Measurements from ENCODE around the gene ZBTB16. TPM values are rescaled to one million over a fixed set of nuclear protein-coding genes. Genes with fewer than 3 reads are reported as not detected.

Gene ZBTB16
- total and polyA plus RNA-seq, 2 of the 13 experiments (the other 11 are each of a cell fraction or from before 2014, with no cell fraction given) = not detected

DNA sequence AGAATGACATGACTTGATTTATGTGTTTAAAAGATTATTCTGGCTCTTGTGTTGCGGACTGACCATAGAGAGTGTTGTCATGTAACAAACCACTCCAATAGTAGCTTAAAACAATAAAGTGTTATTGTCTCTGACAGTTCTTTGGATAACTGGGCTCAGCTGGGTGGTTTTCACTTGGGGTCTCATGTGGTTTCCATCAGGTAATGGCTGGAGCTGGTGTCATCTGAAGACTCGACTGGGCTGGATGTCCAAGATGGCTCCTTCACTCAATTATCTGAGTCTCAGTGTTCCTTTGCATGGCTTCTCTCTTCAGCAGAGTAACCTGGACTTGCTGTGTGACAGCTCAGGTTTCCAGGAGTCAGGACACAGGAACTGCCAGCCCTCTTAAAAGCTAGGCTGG lies 132.4 kb downstream of the ZBTB16 start:
- in situ Hi-C loops (cut with HindIII; ENCODE audit: extremely low pct_ligation_motif_present, low pct_unique_long_range_greater_than_20kb) = no loop called here
- no peak for ATAC-seq
- Histone ChIP-seq H3K9ac (ENCODE audit: insufficient read depth, low read depth, low read length) (no peak overlapping the region), H3K4me1 (ENCODE audit: insufficient read depth, low read length) (no peaks in the 10 kb centered on the region), H3K9me3 (ENCODE audit: low read length) (no peaks in the 10 kb centered on the region), H3K79me2 (ENCODE audit: insufficient read depth, low read length) (no peaks in the 10 kb centered on the region), H3K4me2 (ENCODE audit: low read depth, low read length) (no peak overlapping the region), H4K20me1 (ENCODE audit: insufficient read depth, low read length) (no peaks in the 10 kb centered on the region), H3K4me3 (replicated peaks in 1 of 3; ENCODE audit: insufficient read depth in 1 of 3, low read depth in 2 of 3, low read length in 3 of 3) (no peak overlapping the region), H3K36me3 (replicated peaks in 1 of 2; ENCODE audit: control insufficient read depth in 1 of 2, insufficient read depth in 2 of 2, low read length in 2 of 2) (no peaks in the 10 kb centered on the region), H3K27ac (ENCODE audit: extremely low read length, insufficient read depth, low read length) (no peak overlapping the region), H3K27me3 (ENCODE audit: control insufficient read depth in 1 of 2, insufficient read depth in 2 of 2, low read length in 2 of 2) (0 out of 5 replicates have a peak, but pooled peaks cover 0 to 4% of the 10 kb centered on the region in 2 experiments), H2AFZ (ENCODE audit: low read length) (no peak overlapping the region)
- DNase-seq (ENCODE audit: low spot score) = no peak
- CTCF ChIA-PET (ENCODE audit: low intra/inter-chr PET ratio, low total read pairs) = no interaction called here
- FAIRE-seq = no peak
- POLR2A ChIA-PET = no interaction called here
- 0% methylated on average over 1 of the region's 2 CpGs for WGBS (ENCODE audit: low lambda C conversion rate)
- intact Hi-C loops (cut with micrococcal nuclease; ENCODE audit: unreplicated experiment) = no loop called here
- BruUV-seq (replicated peaks) = no TSS peak
- TF ChIP-seq PAX8 (CRISPR knock-in tag; IDR thresholded peaks at IDR 0.05; ENCODE audit: borderline replicate concordance) = no peak
- TF ChIP-seq, protein P1, sequence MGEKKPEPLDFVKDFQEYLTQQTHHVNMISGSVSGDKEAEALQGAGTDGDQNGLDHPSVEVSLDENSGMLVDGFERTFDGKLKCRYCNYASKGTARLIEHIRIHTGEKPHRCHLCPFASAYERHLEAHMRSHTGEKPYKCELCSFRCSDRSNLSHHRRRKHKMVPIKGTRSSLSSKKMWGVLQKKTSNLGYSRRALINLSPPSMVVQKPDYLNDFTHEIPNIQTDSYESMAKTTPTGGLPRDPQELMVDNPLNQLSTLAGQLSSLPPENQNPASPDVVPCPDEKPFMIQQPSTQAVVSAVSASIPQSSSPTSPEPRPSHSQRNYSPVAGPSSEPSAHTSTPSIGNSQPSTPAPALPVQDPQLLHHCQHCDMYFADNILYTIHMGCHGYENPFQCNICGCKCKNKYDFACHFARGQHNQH (CRISPR knock-in tag; IDR thresholded peaks at IDR 0.05) = no peak
- no peak for TF ChIP-seq ZNF30 (CRISPR knock-in tag; IDR thresholded peaks at IDR 0.05)

DNA sequence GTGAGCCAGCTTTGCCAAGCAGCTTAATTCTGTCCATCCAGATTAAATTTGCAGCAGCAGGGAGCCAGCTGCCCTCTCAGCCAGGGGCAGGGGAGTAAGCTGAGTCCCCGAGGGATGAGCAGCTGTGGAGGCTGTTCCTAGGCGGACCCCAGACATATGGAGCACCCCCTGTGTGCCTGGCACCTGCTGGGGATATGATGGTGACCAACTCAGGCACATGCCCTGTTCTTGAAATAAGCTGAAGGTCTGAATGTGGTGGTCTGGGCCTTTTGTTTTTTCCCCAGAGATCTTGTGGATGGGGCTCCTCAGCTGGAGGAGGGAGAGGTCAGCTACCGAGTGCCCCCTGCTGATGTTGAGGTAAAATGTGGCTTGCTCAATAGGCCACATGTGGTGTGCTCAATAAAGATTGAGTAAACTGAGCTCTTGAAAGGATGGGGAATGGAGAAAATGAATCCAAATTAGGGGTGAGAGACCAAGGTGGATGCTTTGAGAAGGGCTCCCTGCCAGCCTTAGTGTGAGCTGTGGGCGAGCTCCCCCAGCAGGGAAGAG lies 133.4 kb downstream of the ZBTB16 start:
- H3K27ac ChIP-seq (ENCODE audit: extremely low read length, insufficient read depth, low read length) = no peak overlapping the region
- WGBS (ENCODE audit: low lambda C conversion rate) = 13% methylated on average over 2 of the region's 4 CpGs
- no peaks in the 10 kb centered on the region for H3K4me1 ChIP-seq (ENCODE audit: insufficient read depth, low read length)
- BruUV-seq (replicated peaks) = no TSS peak
- H3K36me3 ChIP-seq (replicated peaks in 1 of 2; ENCODE audit: control insufficient read depth in 1 of 2, insufficient read depth in 2 of 2, low read length in 2 of 2) = no peaks in the 10 kb centered on the region
- DNase-seq (ENCODE audit: low spot score) = no peak
- ChIA-PET CTCF (ENCODE audit: low intra/inter-chr PET ratio, low total read pairs) (no interaction called here), POLR2A (no interaction called here)
- H2AFZ ChIP-seq (ENCODE audit: low read length) = no peak overlapping the region
- no peaks in the 10 kb centered on the region for H3K9me3 ChIP-seq (ENCODE audit: low read length)
- H4K20me1 ChIP-seq (ENCODE audit: insufficient read depth, low read length) = no peaks in the 10 kb centered on the region
- no peak overlapping the region for H3K4me3 ChIP-seq (replicated peaks in 1 of 3; ENCODE audit: insufficient read depth in 1 of 3, low read depth in 2 of 3, low read length in 3 of 3)
- peak; percentile 31; the same call in 2 of the 3 replicates for ATAC-seq
- no peaks in the 10 kb centered on the region for H3K79me2 ChIP-seq (ENCODE audit: insufficient read depth, low read length)
- H3K4me2 ChIP-seq (ENCODE audit: low read depth, low read length) = no peak overlapping the region
- 0 out of 5 replicates have a peak, but pooled peaks cover 0 to 4% of the 10 kb centered on the region in 2 experiments for H3K27me3 ChIP-seq (ENCODE audit: control insufficient read depth in 1 of 2, insufficient read depth in 2 of 2, low read length in 2 of 2)
- no peak overlapping the region for H3K9ac ChIP-seq (ENCODE audit: insufficient read depth, low read depth, low read length)
- intact Hi-C loops (cut with micrococcal nuclease; ENCODE audit: unreplicated experiment) (no loop called here), in situ Hi-C loops (cut with HindIII; ENCODE audit: extremely low pct_ligation_motif_present, low pct_unique_long_range_greater_than_20kb) (no loop called here)
- no peak for FAIRE-seq
- TF ChIP-seq NFYB (CRISPR knock-in tag; IDR thresholded peaks at IDR 0.05) = no peak
- TF ChIP-seq, protein P2, sequence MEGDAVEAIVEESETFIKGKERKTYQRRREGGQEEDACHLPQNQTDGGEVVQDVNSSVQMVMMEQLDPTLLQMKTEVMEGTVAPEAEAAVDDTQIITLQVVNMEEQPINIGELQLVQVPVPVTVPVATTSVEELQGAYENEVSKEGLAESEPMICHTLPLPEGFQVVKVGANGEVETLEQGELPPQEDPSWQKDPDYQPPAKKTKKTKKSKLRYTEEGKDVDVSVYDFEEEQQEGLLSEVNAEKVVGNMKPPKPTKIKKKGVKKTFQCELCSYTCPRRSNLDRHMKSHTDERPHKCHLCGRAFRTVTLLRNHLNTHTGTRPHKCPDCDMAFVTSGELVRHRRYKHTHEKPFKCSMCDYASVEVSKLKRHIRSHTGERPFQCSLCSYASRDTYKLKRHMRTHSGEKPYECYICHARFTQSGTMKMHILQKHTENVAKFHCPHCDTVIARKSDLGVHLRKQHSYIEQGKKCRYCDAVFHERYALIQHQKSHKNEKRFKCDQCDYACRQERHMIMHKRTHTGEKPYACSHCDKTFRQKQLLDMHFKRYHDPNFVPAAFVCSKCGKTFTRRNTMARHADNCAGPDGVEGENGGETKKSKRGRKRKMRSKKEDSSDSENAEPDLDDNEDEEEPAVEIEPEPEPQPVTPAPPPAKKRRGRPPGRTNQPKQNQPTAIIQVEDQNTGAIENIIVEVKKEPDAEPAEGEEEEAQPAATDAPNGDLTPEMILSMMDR (CRISPR knock-in tag; IDR thresholded peaks at IDR 0.05) = peak; percentile 44
- peak; percentile 46 for TF ChIP-seq ZNF263 (CRISPR knock-in tag; IDR thresholded peaks at IDR 0.05)
- 0 out of 2 replicates have a peak, but pooled peaks have one; percentile 13 for TF ChIP-seq CEBPG (CRISPR knock-in tag; IDR thresholded peaks at IDR 0.05)
- peak; percentile 53 for TF ChIP-seq STAG1 (CRISPR knock-in tag; IDR thresholded peaks at IDR 0.05)
- TF ChIP-seq, protein P3, sequence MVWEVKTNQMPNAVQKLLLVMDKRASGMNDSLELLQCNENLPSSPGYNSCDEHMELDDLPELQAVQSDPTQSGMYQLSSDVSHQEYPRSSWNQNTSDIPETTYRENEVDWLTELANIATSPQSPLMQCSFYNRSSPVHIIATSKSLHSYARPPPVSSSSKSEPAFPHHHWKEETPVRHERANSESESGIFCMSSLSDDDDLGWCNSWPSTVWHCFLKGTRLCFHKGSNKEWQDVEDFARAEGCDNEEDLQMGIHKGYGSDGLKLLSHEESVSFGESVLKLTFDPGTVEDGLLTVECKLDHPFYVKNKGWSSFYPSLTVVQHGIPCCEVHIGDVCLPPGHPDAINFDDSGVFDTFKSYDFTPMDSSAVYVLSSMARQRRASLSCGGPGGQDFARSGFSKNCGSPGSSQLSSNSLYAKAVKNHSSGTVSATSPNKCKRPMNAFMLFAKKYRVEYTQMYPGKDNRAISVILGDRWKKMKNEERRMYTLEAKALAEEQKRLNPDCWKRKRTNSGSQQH (CRISPR knock-in tag; IDR thresholded peaks at IDR 0.05; ENCODE audit: low read depth) = no peak
- TF ChIP-seq ZNF709 (CRISPR knock-in tag; IDR thresholded peaks at IDR 0.05) = no peak
- TF ChIP-seq ARID2 (CRISPR knock-in tag; IDR thresholded peaks at IDR 0.05; ENCODE audit: borderline replicate concordance) = no peak

Data from HepG2 (cell line).